VCaP (cell line): ENCODE results near the gene TTLL9.
A peak's percentile ranks its signal among the peaks of the same experiment; 100 is the strongest.

Source experiments
- H3K27ac ChIP-seq: fragments of 450-650 bp; 2 replicates; pipeline ENCODE4 v1.5.1; 2017
- CTCF ChIP-seq: fragments of 450-650 bp; conservative IDR thresholded peaks from 2 replicates; pipeline ENCODE4 v1.5.1; 2017; ENCODE audit warnings: mild to moderate bottlenecking, moderate library complexity

Gene TTLL9

GRCh38 chr20:31845300-31845863 is 25.1 kb upstream of the TTLL9 start, which contains the start of gene FOXS1:
Gene FOXS1 (minus strand): TSS chr20:31845604. CDS start chr20:31845542, 62 bp downstream.
- peak within 1 kb of the TSS; percentile 14; the same call in 1 of the 2 replicates for H3K27ac ChIP-seq
- TF ChIP-seq CTCF, result no peak

GRCh38 chr20:31846793-31847138 is 23.7 kb upstream of the TTLL9 start:
- no peak overlapping the region for H3K27ac ChIP-seq
- peak; percentile 24 for TF ChIP-seq CTCF

GRCh38 chr20:31848088-31848999 is 22.1 kb upstream of the TTLL9 start:
- H3K27ac ChIP-seq, result no peak overlapping the region
- TF ChIP-seq CTCF, result no peak

- no peak for TF ChIP-seq CTCF
- H3K27ac ChIP-seq, result no peak overlapping the region; the same call in 1 of the 2 replicates
Observed at GRCh38 chr20:31849306-31849930, 21.0 kb upstream of the TTLL9 start.

GRCh38 chr20:31851240-31851955 is 19.0 kb upstream of the TTLL9 start:
- no peak for TF ChIP-seq CTCF

GRCh38 chr20:31853481-31853880 is 17.0 kb upstream of the TTLL9 start:
- no peak for TF ChIP-seq CTCF
- no peak overlapping the region for H3K27ac ChIP-seq

More at GRCh38 chr20:31851240-31851955, 19.0 kb upstream of the TTLL9 start:
- H3K27ac ChIP-seq, result no peak overlapping the region

GRCh38 chr20:31856516-31856915 is 13.9 kb upstream of the TTLL9 start:
- TF ChIP-seq CTCF, result no peak

More at GRCh38 chr20:31856516-31856915, 13.9 kb upstream of the TTLL9 start:
- no peak overlapping the region for H3K27ac ChIP-seq
